Endothelial cell of umbilical vein (primary cell): ENCODE data around the gene VANGL1. TPM values are rescaled to one million over a fixed set of nuclear protein-coding genes. Genes with fewer than 3 reads are reported as not detected.

Experiments
- BruUV-seq: library from RNA; stranded (reverse); fragments of 400-500 nt; replicated peaks from 2 replicates; lab custom pipeline; 2021; lab: Mats Ljungman, UMichigan
- CTCF ChIA-PET: fragments of 300-600, 350-600 bp; sonication (Branson Sonifier 250); formaldehyde crosslinking; loops from one replicate; lab custom pipeline; 2021; ENCODE audit warnings: antibody characterized with exemption, inconsistent platforms; lab: Charles Lee
- POLR2A ChIA-PET: fragments of 300-600, 350-600 bp; sonication (Branson Sonifier 250); formaldehyde crosslinking; loops from one replicate; lab custom pipeline; 2021; ENCODE audit warnings: antibody characterized with exemption, inconsistent platforms; lab: Charles Lee
- DNase-seq: peaks from one replicate; pipeline ENCODE4 v3.0.0-alpha.2; 2011; ENCODE audit warnings: low read depth, low spot score
- FAIRE-seq: peaks from 2 replicates; lab custom pipeline; 2011; peaks lifted over from hg19 to GRCh38; lab: Jason Lieb, UNC
- H2AFZ ChIP-seq: 2 replicates; pipeline ENCODE4 v1.6.0; 2012; ENCODE audit warnings: low read depth, low read length, control low read depth, inconsistent platforms
- H3K27ac ChIP-seq: 2 replicates; pipeline ENCODE4 v1.5.1; 2011; ENCODE audit warnings: low read depth, mild to moderate bottlenecking, control low read depth, low read length, moderate library complexity; ENCODE audit not compliant: insufficient read depth
- H3K27me3 ChIP-seq, 2 experiments: 2 replicates each; pipeline versions ENCODE4 v1.6.0 to v1.6.1; 2011; ENCODE audit warnings: low read length in 2 of 2, mixed read lengths in 1 of 2; ENCODE audit not compliant: control insufficient read depth in 2 of 2, insufficient read depth in 2 of 2
- H3K36me3 ChIP-seq, 2 experiments: 2 replicates in 1 of 2; 3 replicates in 1 of 2; pipeline ENCODE4 v1.5.1; 2011; ENCODE audit warnings: low read length in 2 of 2, mild to moderate bottlenecking in 1 of 2, moderate library complexity in 1 of 2; ENCODE audit not compliant: control insufficient read depth in 2 of 2, insufficient read depth in 2 of 2; ENCODE audit errors: extremely low read depth in 1 of 2
- H3K4me1 ChIP-seq: 3 replicates; pipeline ENCODE4 v1.5.1; 2011; ENCODE audit warnings: mild to moderate bottlenecking, low read length; ENCODE audit not compliant: control insufficient read depth, insufficient read depth; ENCODE audit errors: extremely low read depth
- H3K4me2 ChIP-seq: 2 replicates; pipeline ENCODE4 v1.6.1; 2011; ENCODE audit warnings: low read length, control low read depth, mixed read lengths; ENCODE audit not compliant: insufficient read depth
- H3K4me3 ChIP-seq, 3 experiments: fragments of 200-600 bp in 1 of 3; sonication (generic), shearing (Covaris generic) in 1 of 3; replicated peaks in 1 of 3; 2 replicates each; pipeline ENCODE4 v1.5.1; 2011 to 2016; ENCODE audit warnings: control low read depth in 3 of 3, low read length in 3 of 3, mild to moderate bottlenecking in 2 of 3, inconsistent platforms in 1 of 3, low read depth in 1 of 3, moderate library complexity in 1 of 3; ENCODE audit not compliant: insufficient read depth in 1 of 3
- H3K79me2 ChIP-seq: 2 replicates; pipeline ENCODE4 v1.6.0; 2012; ENCODE audit warnings: low read length, inconsistent platforms; ENCODE audit not compliant: control insufficient read depth, insufficient read depth
- H3K9ac ChIP-seq: replicated peaks from 2 replicates; pipeline ENCODE3; 2011; ENCODE audit warnings: low read length, control low read depth; ENCODE audit not compliant: insufficient read depth; ENCODE audit errors: extremely low read depth
- H3K9me1 ChIP-seq: replicated peaks from 3 replicates; pipeline ENCODE4 v1.6.0; 2011; ENCODE audit warnings: mild to moderate bottlenecking, low read length; ENCODE audit not compliant: control insufficient read depth, insufficient read depth; ENCODE audit errors: extremely low read depth
- H3K9me3 ChIP-seq: replicated peaks from 2 replicates; pipeline ENCODE4 v1.5.1; 2012; ENCODE audit warnings: low read length, inconsistent platforms; ENCODE audit not compliant: control insufficient read depth, insufficient read depth
- H4K20me1 ChIP-seq: replicated peaks from 2 replicates; pipeline ENCODE3; 2011; ENCODE audit warnings: mild to moderate bottlenecking, low read length; ENCODE audit not compliant: control insufficient read depth, insufficient read depth; ENCODE audit errors: extremely low read depth
- FOS ChIP-seq: IDR thresholded peaks from 2 replicates; pipeline ENCODE4 v1.6.1; 2011; ENCODE audit warnings: mild to moderate bottlenecking, low read length, moderate library complexity, borderline replicate concordance; ENCODE audit not compliant: insufficient read depth
- GATA2 ChIP-seq: IDR thresholded peaks from 2 replicates; pipeline ENCODE4 v1.7.0; 2011; ENCODE audit warnings: low read depth, mild to moderate bottlenecking, moderate library complexity, mixed read lengths, low read length; ENCODE audit not compliant: insufficient read length, insufficient read depth
- MYC ChIP-seq: IDR thresholded peaks from one replicate; pipeline ENCODE4 v1.6.1; 2011; ENCODE audit warnings: mild to moderate bottlenecking, low read depth, low read length
- POLR2A ChIP-seq: IDR thresholded peaks from 2 replicates; pipeline ENCODE4 v1.6.1; 2012; ENCODE audit warnings: low read depth, mild to moderate bottlenecking, control low read depth, low read length
- dilution Hi-C: fragments of 300-500 bp; cut with MboI; formaldehyde crosslinking; loops from one replicate; pipeline ENCODE4 v1.15.0; 2019; ENCODE audit warnings: low sequenced_read_pairs; ENCODE audit not compliant: extremely low pct_ligation_motif_present
- intact Hi-C: fragments of 100-400 bp; cut with micrococcal nuclease; formaldehyde crosslinking; loops from one replicate; pipeline ENCODE4 v1.10.0; 2022
- polyA plus RNA-seq, 4 experiments: library from polyadenylated mRNA; depleted of rRNA in 3 of 4; stranded (reverse) in 3 of 4; unstranded in 1 of 4; fragments of >200 nt; gene quantifications; 2 replicates each; pipeline versions ENCODE4 v1.2.1 to v1.2.3, GENCODE V29; 2011 to 2012; ENCODE audit warnings: missing spikeins in 1 of 4
- total RNA-seq: library from RNA; stranded (reverse); gene quantifications from 2 replicates; pipeline ENCODE4 v1.2.3, GENCODE V29; 2021

The VANGL1 gene
- total and polyA plus RNA-seq, 2 donors (not counting 3 experiments of a cell fraction or from before 2014, with no cell fraction given), result 15.0 to 24.8 TPM

DNA sequence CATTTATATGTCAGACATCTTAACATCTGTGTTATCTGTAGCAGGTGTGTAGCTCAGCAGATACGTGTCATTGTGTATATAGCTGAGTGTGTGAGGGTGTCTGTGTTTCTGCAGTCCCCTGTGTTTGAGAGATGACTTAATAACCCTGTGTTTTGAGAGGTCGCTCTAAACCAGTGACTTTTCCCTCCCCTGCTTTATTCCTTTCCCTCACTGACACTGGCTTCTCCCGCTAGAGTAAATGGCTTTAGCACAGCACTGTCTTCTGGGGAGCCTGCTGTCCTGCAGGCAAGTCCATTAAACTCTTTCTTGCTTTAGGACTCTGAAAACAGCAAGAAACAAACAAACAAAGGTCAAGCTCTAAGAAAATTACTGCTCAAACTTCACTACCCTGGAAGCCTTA lies 53.0 kb downstream of the VANGL1 start:
- H2AFZ ChIP-seq, result no peak overlapping the region
- POLR2A ChIA-PET, result no interaction called here

DNA sequence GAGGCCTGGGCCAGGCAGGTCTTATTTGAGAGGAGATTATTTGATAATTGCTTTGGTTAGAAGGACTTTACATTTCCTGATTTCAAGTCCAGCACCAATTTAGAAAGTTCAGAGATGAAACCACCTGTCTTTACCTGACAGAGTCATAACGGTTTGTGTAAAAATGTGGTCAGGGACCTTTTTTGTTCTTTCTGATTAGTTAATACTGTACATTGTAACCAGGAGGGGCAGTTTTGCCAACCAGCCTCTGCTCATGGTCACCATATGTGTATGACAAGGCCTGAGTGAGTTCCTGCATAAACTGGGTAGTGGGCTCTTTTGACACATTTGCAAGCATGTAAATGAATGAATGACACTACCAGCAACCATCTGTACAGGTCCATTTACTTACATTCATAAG lies 55.8 kb downstream of the VANGL1 start:
- no peak for FAIRE-seq
- dilution Hi-C loops, result no loop called here

More for the DNA sequence above, 53.0 kb downstream of the VANGL1 start:
- Histone ChIP-seq H3K9me1 (no peaks in the 10 kb centered on the region), H3K9ac (no peak overlapping the region), H3K27ac (no peak overlapping the region), H3K27me3 (peaks cover 0 to 3% of the 10 kb centered on the region in 2 experiments), H3K4me2 (no peak overlapping the region), H3K4me1 (no peaks in the 10 kb centered on the region), H4K20me1 (no peaks in the 10 kb centered on the region), H3K4me3 (no peak overlapping the region), H3K9me3 (no peaks in the 10 kb centered on the region), H3K79me2 (no peaks in the 10 kb centered on the region), H3K36me3 (peaks cover 3 to 12% of the 10 kb centered on the region in 2 experiments)
- DNase-seq, result no peak
- CTCF ChIA-PET, result interaction anchor here (1.2 to 5.8 kb wide), 3 partner anchors 9 to 86 kb away, joined by 3 to 24 read pairs (median 9); no protein-coding TSS in a partner anchor
- no TSS peak for BruUV-seq
- intact Hi-C loops (loop anchor here (5.0 kb wide), 1 partner anchor 53 kb away; the partner anchor contains the start of gene VANGL1), dilution Hi-C loops (no loop called here)
- FAIRE-seq, result no peak
- TF ChIP-seq MYC, result no peak

More for the DNA sequence above, 55.8 kb downstream of the VANGL1 start:
- no TSS peak for BruUV-seq
- H3K4me1 ChIP-seq, result no peaks in the 10 kb centered on the region
- H3K27me3 ChIP-seq, result peaks cover 3 to 11% of the 10 kb centered on the region in 2 experiments
- no peak overlapping the region for H2AFZ ChIP-seq
- no peaks in the 10 kb centered on the region for H4K20me1 ChIP-seq
- intact Hi-C loops, result no loop called here
- no peaks in the 10 kb centered on the region for H3K9me1 ChIP-seq
- H3K4me2 ChIP-seq, result no peak overlapping the region
- no peaks in the 10 kb centered on the region for H3K36me3 ChIP-seq
- no peak overlapping the region for H3K9ac ChIP-seq
- H3K79me2 ChIP-seq, result no peaks in the 10 kb centered on the region
- POLR2A ChIA-PET, result no interaction called here
- no peak overlapping the region for H3K4me3 ChIP-seq
- H3K27ac ChIP-seq, result no peak overlapping the region
- no peak for TF ChIP-seq FOS
- no peak for TF ChIP-seq GATA2
- no peak for TF ChIP-seq POLR2A
- no peak for DNase-seq
- no peaks in the 10 kb centered on the region for H3K9me3 ChIP-seq
- CTCF ChIA-PET, result no interaction called here
